B cell (primary cell): ENCODE measurements around the gene RPS18. TPM values are rescaled to one million over a fixed set of nuclear protein-coding genes. Genes with fewer than 3 reads are reported as not detected.
A peak's percentile ranks its signal among the peaks of the same experiment; 100 is the strongest.

Experiments
- ATAC-seq: fragments of 200-7000 bp; cut with Tn5 transposase; one replicate; pipeline ENCODE4 v1.10.0; 2021; ENCODE audit warnings: low read depth, mild to moderate bottlenecking, moderate number of reproducible peaks, moderate library complexity
- CTCF ChIA-PET: fragments of 350-600 bp; sonication (Branson Sonifier 250); formaldehyde crosslinking; loops from one replicate; lab custom pipeline; 2021; ENCODE audit warnings: antibody characterized with exemption, inconsistent platforms; lab: Charles Lee
- POLR2A ChIA-PET: fragments of 350-600 bp; sonication (Branson Sonifier 250); formaldehyde crosslinking; loops from one replicate; lab custom pipeline; 2021; ENCODE audit warnings: antibody characterized with exemption; lab: Charles Lee
- DNase-seq: peaks from one replicate; pipeline ENCODE4 v3.0.0; 2013
- H2AFZ ChIP-seq: 2 replicates; pipeline ENCODE4 v1.6.1; 2012; ENCODE audit warnings: mild to moderate bottlenecking, low read depth, low read length; ENCODE audit not compliant: insufficient read depth, poor library complexity, severe bottlenecking
- H3K27ac ChIP-seq, 2 donors: 1 replicate in 1 of 2; 2 replicates in 1 of 2; pipeline ENCODE4 v1.5.1; 2012 to 2013; ENCODE audit warnings: low read length in 2 of 2, mild to moderate bottlenecking in 2 of 2, moderate library complexity in 1 of 2
- H3K27me3 ChIP-seq, 4 experiments: fragments of 200-600 bp in 1 of 4; sonication (generic) in 1 of 4; replicated peaks in 1 of 4; 1 replicate in 2 of 4; 2 replicates in 2 of 4; pipeline versions ENCODE4 v1.6.1 to v1.7.0; 2013 to 2016; ENCODE audit warnings: low read length in 3 of 4, mild to moderate bottlenecking in 2 of 4, mixed read lengths in 1 of 4, moderate library complexity in 1 of 4; ENCODE audit not compliant: insufficient read depth in 4 of 4, control insufficient read depth in 3 of 4; ENCODE audit errors: control extremely low read depth in 1 of 4
- H3K36me3 ChIP-seq, 2 experiments: replicated peaks in 1 of 2; 1 replicate in 1 of 2; 2 replicates in 1 of 2; pipeline versions ENCODE4 v1.6.1 to v1.7.1; 2013; ENCODE audit warnings: low read length in 1 of 2; ENCODE audit not compliant: insufficient read depth in 2 of 2, control insufficient read depth in 1 of 2; ENCODE audit errors: control extremely low read depth in 1 of 2, extremely low read depth in 1 of 2
- H3K4me1 ChIP-seq, 2 donors: fragments of 200-600 bp in 1 of 2; sonication (generic) in 1 of 2; 1 replicate in 1 of 2; 2 replicates in 1 of 2; pipeline versions ENCODE4 v1.5.1 to v1.6.1; 2013 to 2017; ENCODE audit warnings: low read length in 2 of 2; ENCODE audit not compliant: control insufficient read depth in 2 of 2, insufficient read depth in 2 of 2
- H3K4me2 ChIP-seq: replicated peaks from 2 replicates; pipeline ENCODE3; 2012; ENCODE audit warnings: mild to moderate bottlenecking, low read depth, low read length; ENCODE audit not compliant: poor library complexity, severe bottlenecking
- H3K4me3 ChIP-seq, 5 experiments: fragments of 200-600 bp in 1 of 5; sonication (generic) in 1 of 5; 1 replicate in 3 of 5; 2 replicates in 2 of 5; pipeline versions ENCODE4 v1.5.1 to v1.7.0; 2011 to 2016; ENCODE audit warnings: low read length in 4 of 5, mild to moderate bottlenecking in 4 of 5, low read depth in 2 of 5, control low read depth in 1 of 5, moderate library complexity in 1 of 5; ENCODE audit not compliant: insufficient read depth in 1 of 5; ENCODE audit errors: control extremely low read depth in 1 of 5, extremely low read depth in 1 of 5
- H3K79me2 ChIP-seq: fragments of 200-600 bp; sonication (generic); one replicate; pipeline ENCODE4 v1.6.0; 2016; ENCODE audit warnings: low read length; ENCODE audit not compliant: control insufficient read depth, insufficient read depth
- H3K9ac ChIP-seq: fragments of 200-600 bp; sonication (generic); 2 replicates; pipeline ENCODE4 v1.6.1; 2017; ENCODE audit warnings: mild to moderate bottlenecking, low read length, moderate library complexity
- H3K9me3 ChIP-seq, 3 donors: one replicate each; pipeline versions ENCODE4 v1.6.1 to v1.7.1; 2013; ENCODE audit warnings: low read length in 2 of 3; ENCODE audit not compliant: control insufficient read depth in 2 of 3, insufficient read depth in 1 of 3; ENCODE audit errors: control extremely low read depth in 1 of 3
- H4K20me1 ChIP-seq: 2 replicates; pipeline ENCODE4 v1.6.0; 2012; ENCODE audit warnings: mild to moderate bottlenecking, low read length; ENCODE audit not compliant: insufficient read depth, control insufficient read depth, poor library complexity, severe bottlenecking
- H3K27ac Mint-ChIP-seq: one replicate; pipeline ENCODE4 v1.8.0; 2021; ENCODE audit warnings: mixed read lengths
- H3K27me3 Mint-ChIP-seq: one replicate; pipeline ENCODE4 v1.8.0; 2021; ENCODE audit warnings: mixed read lengths
- H3K4me1 Mint-ChIP-seq: one replicate; pipeline ENCODE4 v1.8.0; 2021; ENCODE audit warnings: mixed read lengths
- H3K4me3 Mint-ChIP-seq: one replicate; pipeline ENCODE4 v1.8.0; 2021; ENCODE audit warnings: mixed read lengths
- H3K9me3 Mint-ChIP-seq: one replicate; pipeline ENCODE4 v1.8.0; 2022; ENCODE audit warnings: mixed read lengths; ENCODE audit not compliant: insufficient read depth
- EZH2 ChIP-seq: IDR thresholded peaks from 2 replicates; pipeline ENCODE4 v1.6.1; 2012; ENCODE audit warnings: borderline replicate concordance, low read depth, mild to moderate bottlenecking, moderate library complexity, low read length; ENCODE audit not compliant: insufficient read depth, poor library complexity, severe bottlenecking
- WGBS: methylation state at CpG from one replicate; pipeline ENCODE4 v1.1.5; 2013; ENCODE audit warnings: missing lambda C conversion rate; ENCODE audit not compliant: insufficient coverage; 5-methylcytosine and 5-hydroxymethylcytosine counted together
- intact Hi-C: fragments of 100-400 bp; cut with micrococcal nuclease; formaldehyde crosslinking; loops from one replicate; pipeline ENCODE4 v1.10.0; 2022
- polyA plus RNA-seq: library from polyadenylated mRNA; depleted of rRNA; stranded (reverse); fragments of >200 nt; gene quantifications from 2 replicates; pipeline ENCODE4 v1.2.3, GENCODE V29; 2012
- total RNA-seq, 2 donors: library from RNA; stranded (reverse); fragments of 120-200 nt in 1 of 2; gene quantifications; 1 replicate in 1 of 2; 2 replicates in 1 of 2; pipeline versions ENCODE4 v1.2.3 to v1.2.4, GENCODE V29; 2013 to 2022
- TF ChIP-seq, protein P1 (sequence below): fragments of 200-600 bp; IDR thresholded peaks from one replicate; pipeline ENCODE4 v1.8.0; 2022; ENCODE audit warnings: antibody characterized with exemption, mild to moderate bottlenecking

RPS18 gene
- total and polyA plus RNA-seq, 2 donors (not counting 1 experiment from before 2014, with no cell fraction given) = 3,830 to 5,829 TPM

DNA sequence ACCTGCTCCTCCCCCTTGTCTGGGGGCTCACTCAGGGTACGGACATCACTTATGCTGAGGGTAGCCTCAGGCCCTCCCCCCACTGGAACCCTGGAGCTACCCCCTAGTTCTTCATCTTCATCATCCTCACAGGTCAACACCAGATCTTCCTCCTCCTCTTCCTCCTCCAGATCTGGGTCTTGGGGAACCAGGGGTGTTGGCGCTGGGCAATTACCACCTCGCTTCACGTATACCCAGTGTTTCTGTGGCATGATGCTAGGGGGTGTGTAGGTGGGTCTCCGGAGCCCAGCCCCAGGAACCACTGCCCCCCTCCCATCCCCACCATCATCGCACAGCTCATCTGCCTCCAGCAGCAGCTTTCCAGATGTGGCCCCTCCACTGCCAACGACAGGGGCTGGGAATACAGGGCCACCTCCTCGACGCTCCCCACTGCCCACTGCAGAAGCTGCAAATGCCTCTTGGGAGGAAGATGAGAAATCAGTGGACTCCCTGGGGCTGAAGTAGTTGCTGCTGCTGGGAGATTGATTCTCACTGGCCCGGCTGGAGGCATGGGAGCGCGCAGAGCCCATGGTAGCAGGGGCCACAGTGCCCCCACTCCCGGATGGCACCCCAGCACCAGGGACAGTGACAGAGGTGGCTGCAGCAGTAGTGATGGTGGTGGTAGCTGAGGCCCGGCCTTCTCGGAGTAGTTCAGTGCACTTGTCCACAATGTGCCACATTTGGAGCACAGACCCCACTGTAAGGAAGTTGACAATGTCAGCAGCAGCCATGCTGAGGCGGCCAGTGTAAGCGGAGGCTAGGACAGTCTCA is 44.1 kb downstream of the RPS18 start:
- peaks cover 80% of the 10 kb centered on the region for H3K4me1 Mint-ChIP-seq
- Histone ChIP-seq H3K9me3 (no peaks in the 10 kb centered on the region), H3K36me3 (peaks cover 3 to 54% of the 10 kb centered on the region in 2 experiments), H3K4me2 (peak overlapping the region; percentile 99), H3K27me3 (no peaks in the 10 kb centered on the region), H3K79me2 (peaks cover 90% of the 10 kb centered on the region), H3K4me1 (peaks cover 67 to 79% of the 10 kb centered on the region in 2 donors), H3K27ac (peak overlapping the region; percentile 97 to 100), H3K4me3 (no peak overlapping the region), H2AFZ (no peak overlapping the region), H3K9ac (no peak overlapping the region), H4K20me1 (peaks cover 47% of the 10 kb centered on the region)
- 98% methylated on average over 12 of the region's 17 CpGs for WGBS
- peak; percentile 42 for DNase-seq
- intact Hi-C loops = no loop called here
- no peaks in the 10 kb centered on the region for H3K9me3 Mint-ChIP-seq
- no peaks in the 10 kb centered on the region for H3K27me3 Mint-ChIP-seq
- H3K27ac Mint-ChIP-seq = peak overlapping the region; percentile 98
- ChIA-PET CTCF (interaction anchor here (0.5 to 5.3 kb wide), 3 partner anchors 10 to 1485 kb away, joined by 3 to 50 read pairs (median 3); no protein-coding TSS in a partner anchor), POLR2A (interaction anchor here (0.6 to 2.3 kb wide), 4 partner anchors 10 to 38 kb away, joined by 3 to 24 read pairs (median 8); partner anchors contain the start of genes B3GALT4 and WDR46)
- no peak for ATAC-seq
- H3K4me3 Mint-ChIP-seq = peak overlapping the region; percentile 100
- TF ChIP-seq EZH2 = no peak
- TF ChIP-seq, protein P1, sequence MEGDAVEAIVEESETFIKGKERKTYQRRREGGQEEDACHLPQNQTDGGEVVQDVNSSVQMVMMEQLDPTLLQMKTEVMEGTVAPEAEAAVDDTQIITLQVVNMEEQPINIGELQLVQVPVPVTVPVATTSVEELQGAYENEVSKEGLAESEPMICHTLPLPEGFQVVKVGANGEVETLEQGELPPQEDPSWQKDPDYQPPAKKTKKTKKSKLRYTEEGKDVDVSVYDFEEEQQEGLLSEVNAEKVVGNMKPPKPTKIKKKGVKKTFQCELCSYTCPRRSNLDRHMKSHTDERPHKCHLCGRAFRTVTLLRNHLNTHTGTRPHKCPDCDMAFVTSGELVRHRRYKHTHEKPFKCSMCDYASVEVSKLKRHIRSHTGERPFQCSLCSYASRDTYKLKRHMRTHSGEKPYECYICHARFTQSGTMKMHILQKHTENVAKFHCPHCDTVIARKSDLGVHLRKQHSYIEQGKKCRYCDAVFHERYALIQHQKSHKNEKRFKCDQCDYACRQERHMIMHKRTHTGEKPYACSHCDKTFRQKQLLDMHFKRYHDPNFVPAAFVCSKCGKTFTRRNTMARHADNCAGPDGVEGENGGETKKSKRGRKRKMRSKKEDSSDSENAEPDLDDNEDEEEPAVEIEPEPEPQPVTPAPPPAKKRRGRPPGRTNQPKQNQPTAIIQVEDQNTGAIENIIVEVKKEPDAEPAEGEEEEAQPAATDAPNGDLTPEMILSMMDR = no peak
